DOHH2 (cell line): ENCODE measurements around the gene ERG28.

Source experiments
- H3F3A ChIP-seq: fragments of 200-600 bp; sonication (generic), shearing (Covaris generic); 2 replicates; pipeline ENCODE4 v1.6.0; 2016; ENCODE audit warnings: antibody characterized with exemption, mild to moderate bottlenecking; ENCODE audit not compliant: control insufficient read depth, insufficient read depth
- H3K27ac ChIP-seq: fragments of 200-600 bp; sonication (generic); 2 replicates; pipeline ENCODE4 v1.5.1; 2014; ENCODE audit warnings: low read depth, mild to moderate bottlenecking, low read length, moderate library complexity
- H3K27me3 ChIP-seq: fragments of 200-600 bp; sonication (generic); 2 replicates; pipeline ENCODE4 v1.6.1; 2014; ENCODE audit warnings: mild to moderate bottlenecking, low read length, mixed read lengths; ENCODE audit not compliant: control insufficient read depth
- H3K36me3 ChIP-seq: fragments of 200-600 bp; sonication (generic); 2 replicates; pipeline ENCODE4 v1.6.1; 2014; ENCODE audit warnings: mild to moderate bottlenecking, low read length, moderate library complexity, mixed read lengths; ENCODE audit not compliant: control insufficient read depth
- H3K4me1 ChIP-seq: fragments of 200-600 bp; sonication (generic); 2 replicates; pipeline ENCODE4 v1.6.1; 2014; ENCODE audit warnings: mild to moderate bottlenecking, low read length, mixed read lengths; ENCODE audit not compliant: control insufficient read depth
- H3K4me2 ChIP-seq: fragments of 200-600 bp; sonication (generic); 2 replicates; pipeline ENCODE4 v1.6.0; 2014; ENCODE audit warnings: mild to moderate bottlenecking, low read length, moderate library complexity
- H3K4me3 ChIP-seq: fragments of 200-600 bp; sonication (generic); 2 replicates; pipeline ENCODE4 v1.5.1; 2014; ENCODE audit warnings: mild to moderate bottlenecking, low read length, mixed read lengths
- H3K79me2 ChIP-seq: fragments of 200-600 bp; sonication (generic); 2 replicates; pipeline ENCODE4 v1.6.1; 2014; ENCODE audit warnings: mild to moderate bottlenecking, low read length, mixed read lengths; ENCODE audit not compliant: control insufficient read depth
- H3K9me2 ChIP-seq: fragments of 200-600 bp; sonication (generic); replicated peaks from 2 replicates; pipeline ENCODE4 v1.6.1; 2014; ENCODE audit warnings: mild to moderate bottlenecking, low read length, mixed read lengths; ENCODE audit not compliant: control insufficient read depth
- H3K9me3 ChIP-seq: fragments of 200-600 bp; sonication (generic); 2 replicates; pipeline ENCODE4 v1.6.1; 2014; ENCODE audit warnings: antibody characterized with exemption, low read length, mixed read lengths; ENCODE audit not compliant: control insufficient read depth, insufficient read depth
- H4K20me1 ChIP-seq: fragments of 200-600 bp; sonication (generic); 2 replicates; pipeline ENCODE4 v1.6.0; 2014; ENCODE audit warnings: low read depth, mild to moderate bottlenecking, antibody characterized with exemption, low read length, moderate library complexity; ENCODE audit not compliant: control insufficient read depth, insufficient read depth
- EZH2phosphoT487 ChIP-seq: fragments of 200-600 bp; sonication (generic); IDR thresholded peaks from 2 replicates; pipeline ENCODE4 v1.6.1; 2017; ENCODE audit warnings: borderline replicate concordance, mild to moderate bottlenecking, antibody characterized with exemption, low read length, moderate library complexity, mixed read lengths
- TF ChIP-seq, protein P1 (sequence below): fragments of 200-600 bp; sonication (generic); IDR thresholded peaks from one replicate; pipeline ENCODE4 v1.5.1; 2014; ENCODE audit warnings: antibody characterized with exemption, mild to moderate bottlenecking, low read depth, low read length; ENCODE audit not compliant: poor library complexity, severe bottlenecking

ERG28 gene

DNA sequence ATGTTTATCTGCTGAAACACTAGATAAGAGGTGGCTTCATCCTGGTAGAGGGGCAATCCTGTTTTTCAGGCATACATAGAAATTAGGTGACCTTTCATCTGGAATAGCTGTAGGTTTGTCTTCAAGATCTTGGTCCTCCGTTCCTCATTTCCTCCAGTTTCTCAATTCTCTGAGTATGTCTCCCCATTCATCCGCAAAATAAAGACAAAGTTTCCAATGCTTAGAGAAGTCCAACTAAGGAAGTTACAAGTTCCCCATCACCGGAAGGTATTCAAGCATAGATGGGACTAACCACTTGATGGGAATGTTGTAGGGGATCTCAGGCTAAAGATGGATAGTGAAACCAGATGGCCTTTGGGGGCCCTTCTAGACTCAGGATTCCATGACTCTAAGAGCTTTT lies 34.3 kb downstream of the ERG28 start:
- TF ChIP-seq, protein P1, sequence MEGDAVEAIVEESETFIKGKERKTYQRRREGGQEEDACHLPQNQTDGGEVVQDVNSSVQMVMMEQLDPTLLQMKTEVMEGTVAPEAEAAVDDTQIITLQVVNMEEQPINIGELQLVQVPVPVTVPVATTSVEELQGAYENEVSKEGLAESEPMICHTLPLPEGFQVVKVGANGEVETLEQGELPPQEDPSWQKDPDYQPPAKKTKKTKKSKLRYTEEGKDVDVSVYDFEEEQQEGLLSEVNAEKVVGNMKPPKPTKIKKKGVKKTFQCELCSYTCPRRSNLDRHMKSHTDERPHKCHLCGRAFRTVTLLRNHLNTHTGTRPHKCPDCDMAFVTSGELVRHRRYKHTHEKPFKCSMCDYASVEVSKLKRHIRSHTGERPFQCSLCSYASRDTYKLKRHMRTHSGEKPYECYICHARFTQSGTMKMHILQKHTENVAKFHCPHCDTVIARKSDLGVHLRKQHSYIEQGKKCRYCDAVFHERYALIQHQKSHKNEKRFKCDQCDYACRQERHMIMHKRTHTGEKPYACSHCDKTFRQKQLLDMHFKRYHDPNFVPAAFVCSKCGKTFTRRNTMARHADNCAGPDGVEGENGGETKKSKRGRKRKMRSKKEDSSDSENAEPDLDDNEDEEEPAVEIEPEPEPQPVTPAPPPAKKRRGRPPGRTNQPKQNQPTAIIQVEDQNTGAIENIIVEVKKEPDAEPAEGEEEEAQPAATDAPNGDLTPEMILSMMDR: no peak
- no peak for TF ChIP-seq EZH2phosphoT487
- Histone ChIP-seq H3K4me2 (no peak overlapping the region), H3F3A (no peaks in the 10 kb centered on the region), H3K9me2 (no peaks in the 10 kb centered on the region), H3K4me3 (no peak overlapping the region), H3K9me3 (no peaks in the 10 kb centered on the region), H3K4me1 (peaks cover 17% of the 10 kb centered on the region), H3K79me2 (no peaks in the 10 kb centered on the region), H4K20me1 (no peaks in the 10 kb centered on the region), H3K27ac (no peak overlapping the region), H3K27me3 (peaks cover 4% of the 10 kb centered on the region; the same call in 1 of the 2 replicates), H3K36me3 (no peaks in the 10 kb centered on the region)

DNA sequence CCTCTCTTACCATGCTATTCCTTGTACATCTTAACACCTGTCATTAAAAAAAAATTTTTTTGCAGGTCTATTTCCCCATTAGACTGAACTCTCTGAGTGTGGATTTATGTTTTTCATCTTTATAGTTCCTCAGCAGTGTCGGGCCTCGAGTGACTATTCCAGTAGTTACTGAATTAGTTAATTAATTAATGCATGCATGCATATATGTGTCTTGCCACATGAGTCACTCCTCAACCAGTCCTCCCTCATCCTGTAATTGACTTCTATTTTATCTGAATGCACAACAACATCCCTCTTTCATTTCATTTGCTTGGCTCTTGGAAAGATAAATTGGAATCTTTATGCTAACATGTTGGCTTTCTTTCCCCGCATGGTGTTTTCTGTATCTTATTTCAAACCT lies 35.6 kb downstream of the ERG28 start:
- no peak overlapping the region for H3K27ac ChIP-seq
- H3F3A ChIP-seq: no peaks in the 10 kb centered on the region
- H4K20me1 ChIP-seq: no peaks in the 10 kb centered on the region
- no peaks in the 10 kb centered on the region for H3K79me2 ChIP-seq
- H3K4me2 ChIP-seq: no peak overlapping the region
- H3K9me2 ChIP-seq: no peaks in the 10 kb centered on the region
- H3K4me3 ChIP-seq: no peak overlapping the region
- H3K27me3 ChIP-seq: peaks cover 3% of the 10 kb centered on the region; the same call in 1 of the 2 replicates
- H3K4me1 ChIP-seq: peaks cover 17% of the 10 kb centered on the region
- no peaks in the 10 kb centered on the region for H3K36me3 ChIP-seq
- TF ChIP-seq, protein P1: no peak
- TF ChIP-seq EZH2phosphoT487: no peak
- H3K9me3 ChIP-seq: no peaks in the 10 kb centered on the region

DNA sequence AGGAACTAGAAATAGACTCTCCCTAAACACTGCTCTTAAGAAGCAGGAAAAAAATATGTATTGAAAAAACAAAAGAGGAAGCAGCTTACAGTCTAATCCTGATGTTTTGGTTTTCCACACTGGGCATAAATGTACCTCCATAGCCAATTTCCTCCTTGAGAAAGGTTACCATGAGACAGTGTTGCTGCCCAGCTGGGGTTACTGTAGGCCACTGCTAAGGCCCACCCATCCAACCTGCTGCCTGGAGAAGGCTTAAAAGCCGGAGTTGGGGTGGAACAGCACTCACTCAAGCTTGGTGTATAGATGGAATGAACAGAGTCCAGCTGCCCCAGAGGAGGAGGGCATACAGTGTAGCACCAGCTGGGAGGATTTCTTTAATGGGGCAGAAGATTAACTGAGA lies 41.1 kb downstream of the ERG28 start:
- Histone ChIP-seq H3K9me2 (no peaks in the 10 kb centered on the region), H3K4me1 (peaks cover 21% of the 10 kb centered on the region), H3F3A (no peaks in the 10 kb centered on the region), H3K27ac (no peak overlapping the region), H3K27me3 (no peaks in the 10 kb centered on the region), H4K20me1 (no peaks in the 10 kb centered on the region), H3K4me2 (no peak overlapping the region), H3K4me3 (no peak overlapping the region), H3K36me3 (no peaks in the 10 kb centered on the region), H3K79me2 (no peaks in the 10 kb centered on the region), H3K9me3 (no peaks in the 10 kb centered on the region)
- TF ChIP-seq, protein P1: no peak
- no peak for TF ChIP-seq EZH2phosphoT487

DNA sequence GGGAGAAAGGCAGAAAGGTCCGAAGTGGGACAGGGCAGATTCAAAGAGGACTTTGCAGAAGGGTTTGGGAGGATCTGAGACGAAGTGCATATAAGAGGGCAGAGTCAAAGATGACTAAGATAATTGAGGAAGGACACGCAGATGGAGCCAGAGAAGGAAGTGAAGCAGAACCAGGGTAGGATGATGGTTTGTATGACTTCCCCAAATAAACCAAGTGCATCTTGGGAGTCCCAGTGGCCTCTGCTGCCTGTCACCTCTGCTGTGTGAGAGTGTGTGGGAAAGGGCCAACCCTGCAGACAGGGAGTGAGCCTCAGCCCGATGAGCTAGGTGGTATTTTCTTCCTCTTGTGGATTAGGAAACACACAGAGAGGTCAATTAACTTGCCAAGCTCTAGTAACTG lies 45.5 kb downstream of the ERG28 start:
- Histone ChIP-seq H3F3A (no peaks in the 10 kb centered on the region), H3K4me3 (no peak overlapping the region), H3K9me2 (no peaks in the 10 kb centered on the region), H4K20me1 (no peaks in the 10 kb centered on the region), H3K4me1 (peaks cover 6% of the 10 kb centered on the region), H3K36me3 (no peaks in the 10 kb centered on the region), H3K4me2 (no peak overlapping the region), H3K79me2 (no peaks in the 10 kb centered on the region), H3K27ac (no peak overlapping the region), H3K27me3 (peaks cover 10% of the 10 kb centered on the region), H3K9me3 (no peaks in the 10 kb centered on the region)
- TF ChIP-seq, protein P1: no peak
- no peak for TF ChIP-seq EZH2phosphoT487
